ENCODE results near the gene PLEKHM3. TPM values are rescaled to one million over a fixed set of nuclear protein-coding genes. Genes with fewer than 3 reads are reported as not detected.

Gene PLEKHM3
- total and polyA plus RNA-seq, 2 of the 13 experiments (the other 11 are each of a cell fraction or from before 2014, with no cell fraction given) = 4.5 to 4.7 TPM

- no TSS peak for BruUV-seq (replicated peaks)
- 97% methylated on average over 10 of the region's 10 CpGs for WGBS (ENCODE audit: low lambda C conversion rate)
- H3K9me3 ChIP-seq (ENCODE audit: low read length) = no peaks in the 10 kb centered on the region
- H3K4me2 ChIP-seq (ENCODE audit: low read depth, low read length) = no peak overlapping the region
- intact Hi-C loops (cut with micrococcal nuclease; ENCODE audit: unreplicated experiment) = no loop called here
- no peaks in the 10 kb centered on the region for H3K36me3 ChIP-seq (replicated peaks in 1 of 2; ENCODE audit: control insufficient read depth in 1 of 2, insufficient read depth in 2 of 2, low read length in 2 of 2)
- no peak overlapping the region for H3K4me3 ChIP-seq (replicated peaks in 1 of 3; ENCODE audit: insufficient read depth in 1 of 3, low read depth in 2 of 3, low read length in 3 of 3)
- FAIRE-seq (no peak), DNase-seq (ENCODE audit: low spot score) (no peak), ATAC-seq (no peak)
- no peaks in the 10 kb centered on the region for H3K79me2 ChIP-seq (ENCODE audit: insufficient read depth, low read length)
- peaks cover 24% of the 10 kb centered on the region for H3K4me1 ChIP-seq (ENCODE audit: insufficient read depth, low read length)
- ChIA-PET CTCF (ENCODE audit: low intra/inter-chr PET ratio, low total read pairs) (no interaction called here), POLR2A (no interaction called here)
- H3K27ac ChIP-seq (ENCODE audit: extremely low read length, insufficient read depth, low read length) = no peak overlapping the region
- no peak overlapping the region for H3K9ac ChIP-seq (ENCODE audit: insufficient read depth, low read depth, low read length)
- in situ Hi-C loops (cut with HindIII; ENCODE audit: extremely low pct_ligation_motif_present, low pct_unique_long_range_greater_than_20kb) = no loop called here
- no peak overlapping the region for H2AFZ ChIP-seq (ENCODE audit: low read length)
- no peaks in the 10 kb centered on the region for H4K20me1 ChIP-seq (ENCODE audit: insufficient read depth, low read length)
- no peak for TF ChIP-seq TOPORS (CRISPR knock-in tag; IDR thresholded peaks at IDR 0.05)
- no peaks in the 10 kb centered on the region for H3K27me3 ChIP-seq (ENCODE audit: control insufficient read depth in 1 of 2, insufficient read depth in 2 of 2, low read length in 2 of 2)
These were observed 162.0 kb downstream of the PLEKHM3 start for GRCh38 chr2:207863345-207863744.

- Histone ChIP-seq H3K4me1 (ENCODE audit: insufficient read depth, low read length) (peaks cover 19% of the 10 kb centered on the region), H2AFZ (ENCODE audit: low read length) (no peak overlapping the region), H4K20me1 (ENCODE audit: insufficient read depth, low read length) (no peaks in the 10 kb centered on the region), H3K79me2 (ENCODE audit: insufficient read depth, low read length) (no peaks in the 10 kb centered on the region), H3K9me3 (ENCODE audit: low read length) (no peaks in the 10 kb centered on the region), H3K27ac (ENCODE audit: extremely low read length, insufficient read depth, low read length) (no peak overlapping the region), H3K9ac (ENCODE audit: insufficient read depth, low read depth, low read length) (no peak overlapping the region), H3K36me3 (replicated peaks in 1 of 2; ENCODE audit: control insufficient read depth in 1 of 2, insufficient read depth in 2 of 2, low read length in 2 of 2) (no peaks in the 10 kb centered on the region), H3K4me2 (ENCODE audit: low read depth, low read length) (no peak overlapping the region), H3K4me3 (replicated peaks in 1 of 3; ENCODE audit: insufficient read depth in 1 of 3, low read depth in 2 of 3, low read length in 3 of 3) (no peak overlapping the region), H3K27me3 (ENCODE audit: control insufficient read depth in 1 of 2, insufficient read depth in 2 of 2, low read length in 2 of 2) (no peaks in the 10 kb centered on the region)
- ATAC-seq (no peak), DNase-seq (ENCODE audit: low spot score) (no peak), FAIRE-seq (no peak)
- no TSS peak for BruUV-seq (replicated peaks)
- in situ Hi-C loops (cut with HindIII; ENCODE audit: extremely low pct_ligation_motif_present, low pct_unique_long_range_greater_than_20kb) = no loop called here
- intact Hi-C loops (cut with micrococcal nuclease; ENCODE audit: unreplicated experiment) = no loop called here
- POLR2A ChIA-PET = no interaction called here
- 96% methylated on average over 4 of the region's 4 CpGs for WGBS (ENCODE audit: low lambda C conversion rate)
- CTCF ChIA-PET (ENCODE audit: low intra/inter-chr PET ratio, low total read pairs) = no interaction called here
- TF ChIP-seq MAFF (IDR thresholded peaks at IDR 0.05; ENCODE audit: low read depth, low read length) (no peak), SALL2 (CRISPR knock-in tag; IDR thresholded peaks at IDR 0.05) (no peak), MBD4 (IDR thresholded peaks at IDR 0.05; ENCODE audit: borderline replicate concordance, low read length) (no peak), MEIS2 (CRISPR knock-in tag; IDR thresholded peaks at IDR 0.05) (no peak), TEF (CRISPR knock-in tag; IDR thresholded peaks at IDR 0.05) (no peak), AHR (CRISPR knock-in tag; IDR thresholded peaks at IDR 0.05) (no peak), FOXA3 (CRISPR knock-in tag; IDR thresholded peaks at IDR 0.05) (no peak), SATB2 (CRISPR knock-in tag; IDR thresholded peaks at IDR 0.05) (no peak), SNAPC5 (CRISPR knock-in tag; IDR thresholded peaks at IDR 0.05; ENCODE audit: borderline replicate concordance) (no peak), SSRP1 (CRISPR knock-in tag; IDR thresholded peaks at IDR 0.05) (no peak), SP140L (CRISPR knock-in tag; IDR thresholded peaks at IDR 0.05; ENCODE audit: borderline replicate concordance) (no peak), HDAC6 (IDR thresholded peaks at IDR 0.05; ENCODE audit: low read depth, low read length) (no peak), ZNF572 (CRISPR knock-in tag; IDR thresholded peaks at IDR 0.05) (no peak), NFKB2 (CRISPR knock-in tag; IDR thresholded peaks at IDR 0.05; ENCODE audit: borderline replicate concordance) (no peak), PRDM15 (CRISPR knock-in tag; IDR thresholded peaks at IDR 0.05) (no peak), HCFC1 (IDR thresholded peaks at IDR 0.05; ENCODE audit: low read depth, low read length) (no peak)
These were observed 163.5 kb downstream of the PLEKHM3 start for GRCh38 chr2:207861789-207862188.

Measured in HepG2 (cell line).